HG03571 (cell line): ENCODE measurements around the gene RNF217.
"Not testable (repeated sequence)": the region's sequence is repeated elsewhere in the genome, so short reads cannot be mapped to it uniquely, and the experiment has no call there.

Experiments used
- ATAC-seq: cut with Tn5 transposase; IDR thresholded peaks from one replicate; pipeline ENCODE4 v1.9.1; 2021; ENCODE audit not compliant: unreplicated experiment

Gene RNF217

DNA sequence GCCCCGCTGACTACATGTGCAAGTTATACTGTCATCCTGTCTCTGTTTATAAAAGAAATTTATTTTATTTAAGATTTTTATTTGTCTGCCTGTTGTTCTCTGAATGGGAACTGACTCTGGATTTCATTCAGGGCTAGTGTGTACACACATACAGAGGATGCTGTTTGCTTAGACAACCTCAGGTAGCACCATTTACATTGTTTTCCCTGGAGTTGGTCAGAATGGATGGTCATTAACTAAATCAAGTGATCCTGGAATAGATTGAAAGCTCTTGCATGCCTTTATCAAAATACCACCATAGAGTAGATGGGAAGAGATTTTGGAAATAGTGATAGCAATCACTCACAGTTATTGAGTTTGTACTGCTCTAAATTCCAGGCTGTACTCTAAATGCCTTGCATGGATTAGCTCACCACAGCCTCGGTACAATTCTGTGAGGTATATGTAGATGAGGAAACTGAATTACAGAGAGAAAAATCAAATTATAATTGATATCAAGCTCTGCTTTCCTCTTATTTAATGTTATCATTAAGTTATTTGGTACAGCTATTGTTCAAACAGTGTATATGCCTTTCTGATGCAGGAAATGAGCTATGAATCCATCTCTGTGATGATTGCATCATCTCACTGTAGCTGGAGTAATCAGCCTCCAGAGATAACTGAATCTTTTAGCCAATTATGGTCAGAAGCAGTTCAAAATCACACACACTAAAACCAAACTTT lies 51.9 kb downstream of the RNF217 start:
- ATAC-seq = no peak

DNA sequence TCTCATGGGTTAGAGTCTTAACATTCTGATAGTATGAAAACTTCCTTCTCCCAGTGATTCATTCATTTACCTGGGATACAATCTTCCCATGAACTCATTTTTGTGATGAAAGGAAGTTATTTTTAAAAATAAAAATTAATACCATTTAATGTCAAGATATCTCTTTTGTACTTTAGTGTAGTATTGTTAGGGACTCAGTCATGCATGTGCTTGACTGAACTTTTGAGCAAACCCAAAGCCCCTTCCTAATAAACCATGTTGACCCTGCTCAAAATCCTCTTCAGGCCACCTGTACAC lies 52.4 kb downstream of the RNF217 start:
- no peak for ATAC-seq

DNA sequence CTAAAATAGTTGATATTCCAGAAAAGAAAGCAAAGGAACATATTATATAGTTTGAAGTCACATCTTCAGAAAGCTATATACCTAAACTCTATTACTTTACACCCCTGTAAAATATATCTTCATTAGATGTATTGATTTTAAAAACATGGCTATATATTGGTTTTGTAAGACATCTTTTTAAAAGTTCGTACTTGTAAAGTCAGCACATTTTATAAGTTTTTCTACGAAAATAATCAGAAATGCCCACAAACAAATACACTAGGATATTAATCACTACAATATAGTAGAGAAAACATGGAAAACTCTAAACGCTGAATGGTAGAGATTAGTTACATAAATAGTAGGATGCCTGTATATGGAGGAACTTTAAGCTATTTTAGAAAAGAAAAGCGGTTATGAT lies 52.9 kb downstream of the RNF217 start:
- ATAC-seq = no peak

- ATAC-seq = no peak
These were observed 55.9 kb downstream of the RNF217 start for GRCh38 chr6:125018136-125018535.

GRCh38 chr6:125019281-125019680 lies 57.0 kb downstream of the RNF217 start:
- no peak for ATAC-seq

DNA sequence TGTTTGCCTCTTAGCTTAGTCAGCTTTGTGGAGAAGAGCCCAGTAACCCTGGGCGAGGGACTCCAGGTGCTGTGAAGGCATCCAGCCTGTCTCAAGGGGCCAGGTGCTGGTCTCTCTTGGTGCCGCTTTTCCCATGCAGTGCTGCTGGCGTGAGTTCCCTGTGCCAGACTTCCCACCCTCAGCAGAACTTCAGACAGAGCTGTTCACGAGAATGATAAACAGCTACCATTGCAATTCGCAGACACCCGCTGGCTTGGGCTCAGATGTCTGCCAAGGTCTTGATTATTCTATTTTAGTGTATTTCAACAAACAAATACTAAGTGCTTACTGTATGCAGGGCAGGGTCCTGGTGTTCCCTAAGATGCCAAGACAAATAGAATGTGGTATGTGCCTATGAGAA lies 57.7 kb downstream of the RNF217 start:
- ATAC-seq = no peak

DNA sequence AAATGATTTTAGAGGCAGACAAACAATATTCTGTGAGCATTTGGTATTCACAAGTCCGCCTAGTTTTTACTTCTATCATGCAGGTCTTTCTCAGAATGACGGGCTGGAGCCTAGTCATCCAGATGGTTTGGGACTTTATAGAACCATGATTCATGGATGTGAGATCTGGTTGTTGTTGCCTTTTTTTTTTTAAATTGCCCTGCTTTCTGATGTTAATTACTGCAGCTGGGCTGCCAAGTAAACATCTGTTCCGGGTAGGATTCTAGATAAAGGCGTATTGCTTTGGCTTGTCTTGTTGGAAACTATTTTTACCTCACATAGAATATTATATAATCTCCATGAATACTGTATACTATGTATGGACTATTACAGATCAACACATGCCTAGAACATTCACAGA lies 58.1 kb downstream of the RNF217 start:
- no peak for ATAC-seq

- ATAC-seq = no peak
These were observed 60.3 kb downstream of the RNF217 start for GRCh38 chr6:125022391-125022989.

DNA sequence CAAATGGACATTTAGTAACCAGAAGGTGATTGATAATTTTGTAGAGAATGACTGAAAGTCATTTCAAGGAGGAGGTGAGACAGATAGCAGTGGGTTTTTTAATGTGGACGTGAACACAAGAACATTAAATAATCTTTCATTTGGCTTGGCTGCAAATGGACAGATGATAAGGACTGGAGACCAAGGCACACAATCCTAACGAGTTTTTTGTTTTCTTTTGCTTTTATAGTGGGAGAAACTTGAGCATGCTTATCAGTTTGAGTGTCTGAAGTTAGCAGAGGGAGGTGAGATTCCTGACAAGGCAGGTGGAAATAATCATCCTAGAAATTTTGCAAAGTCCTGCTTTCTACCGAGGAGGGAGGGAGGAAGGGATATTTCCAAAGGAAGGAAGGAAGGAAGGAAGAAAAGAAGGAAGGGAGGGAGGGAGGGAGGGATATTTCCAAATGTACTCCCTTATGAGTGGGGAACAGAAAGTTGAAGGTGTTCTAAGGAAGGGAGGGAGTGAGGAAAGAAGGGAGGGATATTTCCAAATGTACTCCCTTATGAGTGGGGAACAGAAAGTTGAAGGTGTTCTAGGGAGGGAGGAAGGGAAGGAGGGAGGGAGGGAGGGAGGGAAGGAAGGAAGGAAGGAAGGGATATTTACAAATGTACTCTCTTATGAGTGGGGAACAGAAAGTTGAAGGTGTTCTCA lies 63.1 kb downstream of the RNF217 start:
- ATAC-seq = no peak

- no peak for ATAC-seq
These were observed 65.0 kb downstream of the RNF217 start for GRCh38 chr6:125027287-125027686.

DNA sequence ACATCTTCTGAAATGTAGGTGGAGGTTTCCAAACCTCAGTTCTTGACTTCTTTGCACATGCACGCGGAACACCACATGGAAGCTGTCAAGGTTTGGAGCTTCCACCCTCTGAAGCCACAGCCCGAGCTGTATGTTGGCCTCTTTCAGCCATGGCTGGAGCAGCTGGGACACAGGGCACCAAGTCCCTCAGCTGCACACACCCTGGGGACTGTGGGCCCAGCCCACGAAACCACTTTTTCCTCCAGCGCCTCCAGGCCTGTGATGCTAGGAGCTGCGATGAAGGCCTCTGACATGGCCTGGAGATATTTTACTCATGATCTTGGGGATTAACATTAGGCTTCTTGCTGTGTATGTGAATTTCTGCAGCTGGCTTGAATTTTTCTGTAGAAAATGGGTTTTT lies 68.7 kb downstream of the RNF217 start:
- ATAC-seq = no peak

DNA sequence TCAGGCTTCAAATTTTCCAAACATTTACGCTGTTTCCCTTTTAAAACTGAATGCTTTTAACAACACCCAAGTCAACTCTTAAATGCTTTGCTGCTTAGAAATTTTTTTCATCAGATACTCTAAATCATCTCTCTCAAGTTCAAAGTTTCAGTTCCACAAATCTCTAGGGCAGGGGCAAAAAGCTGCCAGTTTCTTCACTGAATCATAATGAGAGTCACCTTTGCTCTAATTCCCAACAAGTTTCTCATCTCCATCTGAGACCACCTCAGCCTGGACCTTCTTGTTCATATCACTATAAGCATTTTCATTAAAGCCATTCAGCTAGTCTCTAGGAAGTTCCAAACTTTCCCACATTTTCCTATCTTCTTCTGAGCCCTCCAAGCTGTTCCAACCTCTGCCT lies 69.1 kb downstream of the RNF217 start:
- ATAC-seq = no peak

DNA sequence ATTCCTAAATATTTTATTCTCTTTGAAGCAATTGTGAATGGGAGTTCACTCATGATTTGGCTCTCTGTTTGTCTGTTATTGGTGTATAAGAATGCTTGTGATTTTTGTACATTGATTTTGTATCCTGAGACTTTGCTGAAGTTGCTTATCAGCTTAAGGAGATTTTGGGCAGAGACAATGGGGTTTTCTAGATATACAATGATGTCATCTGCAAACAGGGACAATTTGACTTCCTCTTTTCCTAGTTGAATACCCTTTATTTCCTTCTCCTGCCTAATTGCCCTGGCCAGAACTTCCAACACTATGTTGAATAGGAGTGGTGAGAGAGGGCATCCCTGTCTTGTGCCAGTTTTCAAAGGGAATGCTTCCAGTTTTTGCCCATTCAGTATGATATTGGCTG lies 72.7 kb downstream of the RNF217 start:
- not testable (repeated sequence) for ATAC-seq

- not testable (repeated sequence) for ATAC-seq
These were observed 74.2 kb downstream of the RNF217 start for GRCh38 chr6:125036486-125036885.

DNA sequence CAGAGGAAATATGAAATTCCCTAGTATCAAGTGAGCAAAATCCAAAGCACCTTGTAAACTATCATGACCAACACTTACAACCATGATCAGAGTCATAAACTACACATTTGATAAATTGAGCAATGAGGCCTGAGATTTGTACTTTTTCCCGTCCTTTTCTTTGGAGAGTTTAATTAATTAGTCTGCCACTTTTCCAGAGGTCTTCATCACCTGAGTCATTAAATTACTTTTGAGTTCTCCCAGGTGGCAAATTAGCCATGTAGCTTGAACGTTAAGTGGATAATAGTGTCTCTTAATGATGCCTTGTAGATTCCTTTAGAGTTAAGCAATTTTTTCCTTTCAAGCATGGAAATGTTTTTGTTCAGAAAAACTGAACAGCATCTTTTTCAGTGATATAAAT lies 75.6 kb downstream of the RNF217 start:
- no peak for ATAC-seq

DNA sequence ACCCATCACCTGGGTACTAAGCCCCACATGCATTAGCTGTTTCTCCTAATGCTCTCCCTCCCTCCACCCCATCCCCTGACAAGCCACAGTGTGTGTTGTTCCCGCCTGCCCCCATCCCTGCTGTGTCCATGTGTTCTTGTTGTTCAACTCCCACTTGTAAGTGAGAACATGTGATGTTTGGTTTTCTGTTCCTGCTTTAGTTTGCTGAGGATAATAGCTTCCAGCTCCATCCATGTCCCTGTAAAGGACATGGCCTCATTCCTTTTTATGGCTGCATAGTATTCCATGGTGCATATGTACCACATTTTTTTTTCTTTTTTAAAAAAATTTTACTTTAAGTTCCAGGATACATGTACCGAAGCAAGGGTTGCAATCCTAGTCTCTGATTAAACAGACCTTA lies 76.7 kb downstream of the RNF217 start:
- no peak for ATAC-seq

DNA sequence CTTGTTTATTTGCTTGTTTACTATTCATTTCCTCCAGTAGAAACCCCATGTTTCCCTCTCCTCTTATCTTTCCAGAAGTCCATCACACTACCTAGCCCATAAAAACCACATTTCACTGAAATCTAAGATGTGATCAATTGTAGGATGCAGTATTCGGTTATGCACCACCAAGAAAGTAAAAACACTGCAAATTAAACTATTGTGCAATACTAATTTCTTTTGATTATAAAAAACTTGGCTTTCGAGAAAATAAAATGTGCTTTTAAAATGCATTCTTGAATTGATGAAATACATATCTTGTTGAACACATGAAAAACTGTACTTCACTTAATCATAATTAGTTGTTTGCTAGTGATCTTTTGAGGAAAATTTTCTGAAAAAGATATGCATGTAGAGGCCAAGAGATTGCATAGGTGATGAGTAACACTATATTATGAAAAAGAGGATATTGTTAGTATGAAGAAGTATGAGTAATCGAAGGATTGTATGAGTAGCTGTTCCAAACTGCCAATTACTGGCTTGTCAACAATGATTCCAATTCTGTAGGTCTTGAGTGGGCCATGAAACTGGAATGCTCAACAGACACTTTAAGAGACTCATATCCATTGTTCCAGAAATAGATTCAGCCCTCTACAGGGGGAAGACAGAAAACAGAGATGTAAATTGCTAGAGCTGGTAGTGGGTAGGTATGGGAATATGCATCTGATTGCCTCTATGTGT lies 79.7 kb downstream of the RNF217 start:
- no peak for ATAC-seq

DNA sequence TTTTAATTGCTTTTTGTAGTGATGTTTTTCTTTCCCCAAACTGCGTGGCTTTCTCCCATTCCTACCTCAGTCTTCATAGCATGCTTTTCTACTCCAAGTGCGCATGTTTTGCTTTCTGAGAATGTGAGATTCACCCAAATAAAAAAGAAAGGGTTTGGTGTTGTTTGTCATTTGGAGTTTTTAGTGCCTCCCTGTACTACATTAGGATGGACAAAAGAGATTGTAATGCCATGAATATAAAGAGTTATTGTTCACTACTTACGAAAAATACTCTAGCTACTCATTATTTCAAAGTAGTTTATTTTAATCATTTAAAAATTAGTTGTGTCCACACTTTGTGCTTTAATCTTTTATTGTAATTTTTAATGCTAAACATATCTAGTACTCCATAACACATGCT lies 81.8 kb downstream of the RNF217 start:
- ATAC-seq = no peak

DNA sequence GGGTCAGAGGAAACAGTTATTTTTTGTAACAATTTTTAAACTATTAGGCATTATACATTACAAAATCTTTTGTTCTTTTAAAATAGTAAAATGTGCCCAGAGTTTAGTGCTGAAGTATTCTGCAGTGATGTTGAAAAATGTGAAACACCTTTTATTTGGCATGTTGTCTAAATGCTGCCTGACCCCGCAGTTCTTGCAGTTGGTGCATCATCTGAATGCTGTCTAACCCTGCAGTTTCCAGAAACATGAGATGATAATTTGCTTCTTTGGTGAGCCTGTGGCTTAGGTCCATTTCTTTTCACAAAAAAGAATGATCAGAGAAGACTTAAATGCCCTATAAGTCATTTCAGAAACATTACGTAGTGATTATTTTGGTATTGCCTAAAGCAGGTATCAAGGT lies 82.4 kb downstream of the RNF217 start:
- ATAC-seq = no peak

DNA sequence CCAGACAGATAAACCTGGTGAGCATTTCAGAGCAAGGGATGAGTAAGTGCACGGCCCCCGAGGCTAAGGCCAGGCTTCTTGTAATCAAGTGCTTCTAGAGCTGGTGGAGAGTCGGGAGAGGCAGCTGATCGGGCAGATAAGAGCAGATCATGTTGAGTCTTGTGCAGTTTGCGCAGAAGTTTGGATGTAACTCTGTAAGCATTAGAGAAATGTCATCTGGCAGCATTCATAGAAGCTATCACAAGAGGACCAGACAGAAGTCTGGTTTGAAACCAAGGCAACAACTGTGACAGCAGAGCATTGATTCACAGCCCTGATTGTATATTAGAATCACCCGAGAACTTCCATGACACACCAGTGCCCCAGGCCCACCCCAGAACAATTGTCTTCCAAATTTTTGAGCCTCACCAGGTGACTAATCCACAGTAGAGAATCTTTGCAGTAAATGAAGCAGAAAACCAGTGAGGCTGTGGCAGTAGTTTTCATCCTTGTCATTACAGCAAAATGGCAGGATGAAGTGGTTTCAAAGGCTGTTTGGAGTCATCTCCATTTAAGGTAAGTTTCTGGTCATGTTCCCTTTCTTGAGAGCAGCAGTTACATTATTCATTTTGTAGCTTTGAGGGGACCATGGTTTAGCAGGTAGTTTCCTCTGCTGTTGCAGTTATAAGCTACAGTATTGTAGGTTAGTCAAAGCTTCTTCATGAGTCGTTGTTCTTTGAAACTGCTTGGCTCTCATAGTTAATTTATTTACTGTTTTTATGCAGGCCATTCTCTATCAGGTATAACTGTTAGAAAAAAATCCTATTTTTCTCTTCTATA lies 84.1 kb downstream of the RNF217 start:
- no peak for ATAC-seq

DNA sequence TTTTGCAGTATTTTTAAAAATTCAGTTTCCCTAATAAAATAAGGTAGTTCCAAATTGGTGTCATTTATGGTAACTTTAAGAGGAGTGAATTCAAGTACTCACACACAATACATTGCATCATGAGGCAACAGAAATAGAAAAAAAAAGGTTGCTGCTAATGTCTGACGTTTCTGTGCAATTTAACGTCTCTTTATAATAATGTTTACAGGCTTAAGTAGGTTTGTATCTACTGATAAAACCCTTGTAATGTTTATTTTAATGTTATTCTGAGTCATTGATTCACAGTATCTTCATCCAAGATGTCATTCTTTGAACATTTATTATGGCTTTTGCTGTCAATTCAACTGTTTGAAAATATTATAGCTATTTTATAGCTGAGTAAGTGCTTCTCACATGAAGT lies 86.0 kb downstream of the RNF217 start:
- ATAC-seq = no peak
